Upper lobe of left lung (tissue), 6 donors: ENCODE measurements around the gene PSORS1C2. TPM values are rescaled to one million over a fixed set of nuclear protein-coding genes. Genes with fewer than 3 reads are reported as not detected.

ENCODE experiments used
- ATAC-seq, 2 donors: fragments of 200-7000 bp; cut with Tn5 transposase; one replicate each; pipeline ENCODE4 v1.9.1; 2022; ENCODE audit warnings: mild to moderate bottlenecking in 2 of 2, moderate library complexity in 2 of 2; ENCODE audit not compliant: low FRiP score in 2 of 2
- DNase-seq, 2 donors: peaks; one replicate each; pipeline ENCODE4 v3.0.0-alpha.2; 2019 to 2020
- H3K27ac ChIP-seq, 4 donors: fragments of 200-600 bp; sonication (generic); one replicate each; pipeline ENCODE4 v1.5.1; 2016 to 2019
- H3K27me3 ChIP-seq, 4 donors: fragments of 200-600 bp; sonication (generic); one replicate each; pipeline ENCODE4 v1.5.1; 2017 to 2019
- H3K36me3 ChIP-seq, 4 donors: fragments of 200-600 bp; sonication (generic); one replicate each; pipeline ENCODE4 v1.5.1; 2016 to 2019
- H3K4me1 ChIP-seq, 4 donors: fragments of 200-600 bp; sonication (generic); one replicate each; pipeline ENCODE4 v1.5.1; 2018 to 2019
- H3K4me3 ChIP-seq, 4 donors: fragments of 200-600 bp; sonication (generic); one replicate each; pipeline ENCODE4 v1.5.1; 2017 to 2019; ENCODE audit warnings: mild to moderate bottlenecking in 2 of 4, moderate library complexity in 1 of 4
- H3K9me3 ChIP-seq, 4 donors: fragments of 200-600 bp; sonication (generic); one replicate each; pipeline ENCODE4 v1.5.1; 2018 to 2019
- EP300 ChIP-seq, 4 donors: sonication (generic); formaldehyde crosslinking; IDR thresholded peaks; one replicate each; pipeline ENCODE4 v1.5.1; 2017; ENCODE audit warnings: antibody characterized with exemption in 4 of 4, control low read depth in 2 of 4
- POLR2A ChIP-seq, 4 donors: fragments of 450-650 bp; IDR thresholded peaks; one replicate each; pipeline ENCODE4 v1.5.1; 2016 to 2017; ENCODE audit warnings: antibody characterized with exemption in 4 of 4, mild to moderate bottlenecking in 2 of 4
- POLR2AphosphoS5 ChIP-seq, 2 donors: sonication (generic); formaldehyde crosslinking; IDR thresholded peaks; one replicate each; pipeline ENCODE4 v1.5.1; 2017; ENCODE audit warnings: antibody characterized with exemption in 2 of 2
- WGBS, 2 donors: methylation state at CpG; one replicate each; pipeline ENCODE4 v1.1.5; 2017 to 2018; 5-methylcytosine and 5-hydroxymethylcytosine counted together
- total RNA-seq, 6 donors: library from RNA; depleted of rRNA in 4 of 6; stranded (reverse); fragments of >200 nt in 4 of 6; gene quantifications; one replicate each; pipeline versions ENCODE4 v1.1.0 to v1.2.1, GENCODE V29; 2016 to 2021
- TF ChIP-seq, protein P1 (sequence below), 6 experiments: fragments of 450-650 bp in 4 of 6; fragments of 200-600 bp in 2 of 6; sonication (generic) in 2 of 6; IDR thresholded peaks; one replicate each; pipeline ENCODE4 v1.5.1; 2016 to 2019; ENCODE audit warnings: antibody characterized with exemption in 6 of 6
- donor health status: DM: no; HTN: no; CAD: no; lungs with moderate emphysema.
- donor health status: DM: no; HTN: yes; CAD: no; lungs with severe emphysema.

PSORS1C2 gene
- total RNA-seq, 6 donors from 2014 or later = not detected

DNA sequence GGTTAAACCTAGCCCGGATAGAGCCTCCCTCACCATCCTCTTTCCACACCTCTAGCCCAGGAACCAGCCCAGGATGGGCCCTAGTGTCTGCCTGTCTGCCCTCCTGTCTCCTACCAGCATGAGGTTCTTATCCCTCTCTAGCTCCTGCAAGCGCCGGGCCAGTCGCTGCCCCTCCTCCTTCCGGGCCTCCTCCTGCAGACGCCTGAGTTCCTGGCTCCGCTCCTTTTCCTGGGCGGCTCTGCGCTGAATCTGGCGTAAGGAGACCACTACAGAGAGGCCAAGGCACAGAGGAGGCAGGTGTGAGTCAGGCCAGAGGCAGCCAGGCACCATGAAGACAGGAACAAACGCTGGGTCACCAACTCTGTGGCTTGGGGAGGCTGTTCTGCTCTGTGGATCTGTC is 4.3 kb upstream of the PSORS1C2 start:
- H3K4me3 ChIP-seq = no peak overlapping the region
- H3K36me3 ChIP-seq = peaks cover 0 to 13% (median 11%) of the 10 kb centered on the region in 4 donors
- 28 to 57% methylated on average over 6 to 9 of the region's 11 CpGs for WGBS, 2 donors
- H3K4me1 ChIP-seq = peaks cover under 1 to 12% (median 6%) of the 10 kb centered on the region in 4 donors
- peak; percentile 77 to 84 for DNase-seq
- peak in 1 of 2 donors; percentile 22 for TF ChIP-seq POLR2AphosphoS5 (IDR thresholded peaks at IDR 0.05)
- TF ChIP-seq EP300 (IDR thresholded peaks at IDR 0.05) = no peak
- peak; percentile 51 to 71 for ATAC-seq
- no peaks in the 10 kb centered on the region for H3K27me3 ChIP-seq
- H3K9me3 ChIP-seq = no peaks in the 10 kb centered on the region
- peak overlapping the region in 2 of 4 donors; percentile 30 for H3K27ac ChIP-seq

DNA sequence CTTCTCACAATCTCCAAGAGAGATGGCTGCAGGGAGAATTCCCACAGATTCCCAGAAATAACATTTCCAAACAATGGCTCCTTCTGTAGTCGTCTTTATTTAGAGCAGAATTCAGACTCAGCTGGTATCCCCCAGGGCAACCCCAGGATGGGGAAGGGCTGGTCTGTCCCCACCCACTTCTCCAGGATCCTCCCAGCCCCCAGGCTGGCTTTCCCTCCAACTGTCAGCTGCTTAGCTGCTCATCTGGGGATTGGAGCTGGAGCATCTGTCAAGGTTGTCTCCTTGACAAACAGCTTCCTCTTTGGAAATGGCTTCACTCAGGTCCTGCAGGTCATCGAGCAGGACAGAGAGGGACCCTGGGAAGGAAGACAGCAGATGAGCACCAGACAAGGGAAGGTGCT is 3.5 kb upstream of the PSORS1C2 start:
- TF ChIP-seq, protein P1, sequence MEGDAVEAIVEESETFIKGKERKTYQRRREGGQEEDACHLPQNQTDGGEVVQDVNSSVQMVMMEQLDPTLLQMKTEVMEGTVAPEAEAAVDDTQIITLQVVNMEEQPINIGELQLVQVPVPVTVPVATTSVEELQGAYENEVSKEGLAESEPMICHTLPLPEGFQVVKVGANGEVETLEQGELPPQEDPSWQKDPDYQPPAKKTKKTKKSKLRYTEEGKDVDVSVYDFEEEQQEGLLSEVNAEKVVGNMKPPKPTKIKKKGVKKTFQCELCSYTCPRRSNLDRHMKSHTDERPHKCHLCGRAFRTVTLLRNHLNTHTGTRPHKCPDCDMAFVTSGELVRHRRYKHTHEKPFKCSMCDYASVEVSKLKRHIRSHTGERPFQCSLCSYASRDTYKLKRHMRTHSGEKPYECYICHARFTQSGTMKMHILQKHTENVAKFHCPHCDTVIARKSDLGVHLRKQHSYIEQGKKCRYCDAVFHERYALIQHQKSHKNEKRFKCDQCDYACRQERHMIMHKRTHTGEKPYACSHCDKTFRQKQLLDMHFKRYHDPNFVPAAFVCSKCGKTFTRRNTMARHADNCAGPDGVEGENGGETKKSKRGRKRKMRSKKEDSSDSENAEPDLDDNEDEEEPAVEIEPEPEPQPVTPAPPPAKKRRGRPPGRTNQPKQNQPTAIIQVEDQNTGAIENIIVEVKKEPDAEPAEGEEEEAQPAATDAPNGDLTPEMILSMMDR (IDR thresholded peaks at IDR 0.05) = no peak
- TF ChIP-seq POLR2AphosphoS5 (IDR thresholded peaks at IDR 0.05) (no peak), POLR2A (IDR thresholded peaks at IDR 0.05) (no peak), EP300 (IDR thresholded peaks at IDR 0.05) (no peak)
- no peak for DNase-seq
- Histone ChIP-seq H3K4me3 (no peak overlapping the region), H3K27ac (peak overlapping the region in 1 of 4 donors; percentile 30), H3K9me3 (no peaks in the 10 kb centered on the region), H3K36me3 (peaks cover 0 to 13% (median 11%) of the 10 kb centered on the region in 4 donors), H3K27me3 (no peaks in the 10 kb centered on the region), H3K4me1 (peaks cover 8 to 18% (median 12%) of the 10 kb centered on the region in 4 donors)
- WGBS, 2 donors = 61 to 66% methylated on average over 2 of the region's 2 CpGs
- ATAC-seq = no peak

DNA sequence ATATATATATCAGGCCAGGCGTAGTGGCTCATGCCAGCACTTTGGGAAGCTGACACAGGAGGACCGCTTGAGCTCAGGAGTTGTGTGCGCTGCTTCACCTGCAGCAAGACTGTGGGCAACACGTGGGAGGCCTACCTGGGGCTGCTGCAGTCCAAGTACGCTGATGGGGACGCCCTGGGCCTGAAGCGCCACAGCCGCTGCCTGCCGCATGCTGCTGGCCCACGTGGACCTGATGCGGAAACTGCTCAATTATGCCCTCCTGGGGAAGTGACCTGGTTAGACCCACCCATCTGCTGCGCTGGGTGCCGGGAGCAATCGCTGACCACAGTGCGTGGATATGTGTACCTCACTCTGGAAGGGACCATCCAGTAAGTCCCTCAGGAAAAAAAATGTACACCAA is 1.8 kb upstream of the PSORS1C2 start:
- no peak overlapping the region for H3K4me3 ChIP-seq
- peaks cover 0 to 13% (median 11%) of the 10 kb centered on the region in 4 donors for H3K36me3 ChIP-seq
- H3K27ac ChIP-seq = no peak overlapping the region
- no peaks in the 10 kb centered on the region for H3K27me3 ChIP-seq
- ATAC-seq = no peak
- peaks cover 10 to 18% (median 13%) of the 10 kb centered on the region in 4 donors for H3K4me1 ChIP-seq
- no peaks in the 10 kb centered on the region for H3K9me3 ChIP-seq
- TF ChIP-seq, protein P1 (IDR thresholded peaks at IDR 0.05) = no peak
- TF ChIP-seq POLR2A (IDR thresholded peaks at IDR 0.05) = no peak
- TF ChIP-seq POLR2AphosphoS5 (IDR thresholded peaks at IDR 0.05) = no peak
- TF ChIP-seq EP300 (IDR thresholded peaks at IDR 0.05) = no peak
- WGBS, 2 donors = 76 to 90% methylated on average over 5 to 15 of the region's 15 CpGs
- DNase-seq = no peak

DNA sequence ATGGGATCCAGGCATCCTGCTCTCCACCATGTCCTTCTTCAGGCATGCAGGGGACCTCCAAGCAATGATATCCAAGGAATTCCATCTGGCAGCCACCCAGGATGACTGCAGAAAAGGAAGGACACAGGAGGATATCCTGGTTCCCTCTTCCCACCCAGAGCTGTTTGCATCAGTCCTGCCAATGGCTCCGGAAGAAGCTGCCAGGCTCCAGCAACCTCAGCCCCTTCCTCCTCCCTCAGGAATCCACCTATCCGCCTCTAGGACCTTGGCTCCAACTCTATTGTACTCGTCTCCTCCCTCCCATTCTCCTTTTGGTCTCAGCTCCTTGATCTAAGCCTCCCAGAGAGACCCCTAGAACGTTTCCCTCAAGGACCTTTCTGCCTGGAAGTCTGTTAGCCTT is 733 bp upstream of the PSORS1C2 start:
- Histone ChIP-seq H3K27me3 (no peaks in the 10 kb centered on the region), H3K36me3 (peaks cover 0 to 8% (median 5%) of the 10 kb centered on the region in 4 donors), H3K9me3 (no peaks in the 10 kb centered on the region), H3K27ac (peak overlapping the region in 1 of 4 donors; percentile 5), H3K4me1 (peaks cover 10 to 18% (median 13%) of the 10 kb centered on the region in 4 donors), H3K4me3 (no peak overlapping the region)
- TF ChIP-seq POLR2A (IDR thresholded peaks at IDR 0.05) = no peak
- no peak for TF ChIP-seq EP300 (IDR thresholded peaks at IDR 0.05)
- 23 to 41% methylated on average over 4 of the region's 4 CpGs for WGBS, 2 donors
- ATAC-seq (no peak), DNase-seq (no peak)

DNA sequence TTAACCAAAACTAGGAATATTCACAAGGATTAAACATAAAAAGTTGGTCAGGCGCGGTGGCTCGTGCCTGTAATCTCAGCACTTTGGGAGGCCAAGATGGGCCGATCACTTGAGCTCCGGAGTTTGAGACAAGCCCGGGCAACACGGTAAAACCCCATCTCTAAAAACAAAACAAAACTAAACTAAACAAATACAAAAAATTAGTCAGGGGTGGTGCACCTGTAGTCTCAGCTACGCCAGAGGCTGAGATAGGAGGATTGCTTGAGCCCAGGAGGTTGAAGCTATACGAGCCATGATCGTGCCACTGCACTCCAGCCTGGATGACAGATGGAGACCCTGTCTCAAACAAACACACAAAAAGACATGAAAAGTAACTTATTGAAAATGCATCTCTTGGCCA is 3.2 kb downstream of the PSORS1C2 start:
- TF ChIP-seq POLR2AphosphoS5 (IDR thresholded peaks at IDR 0.05) (no peak), POLR2A (IDR thresholded peaks at IDR 0.05) (no peak)
- TF ChIP-seq, protein P1 (IDR thresholded peaks at IDR 0.05) = no peak
- no peak for ATAC-seq
- no peak for DNase-seq
- Histone ChIP-seq H3K9me3 (no peaks in the 10 kb centered on the region), H3K27ac (no peak overlapping the region), H3K4me1 (peaks cover 6 to 14% (median 11%) of the 10 kb centered on the region in 4 donors), H3K27me3 (no peaks in the 10 kb centered on the region), H3K36me3 (no peaks in the 10 kb centered on the region), H3K4me3 (no peak overlapping the region)
- 85 to 87% methylated on average over 10 of the region's 10 CpGs for WGBS, 2 donors

DNA sequence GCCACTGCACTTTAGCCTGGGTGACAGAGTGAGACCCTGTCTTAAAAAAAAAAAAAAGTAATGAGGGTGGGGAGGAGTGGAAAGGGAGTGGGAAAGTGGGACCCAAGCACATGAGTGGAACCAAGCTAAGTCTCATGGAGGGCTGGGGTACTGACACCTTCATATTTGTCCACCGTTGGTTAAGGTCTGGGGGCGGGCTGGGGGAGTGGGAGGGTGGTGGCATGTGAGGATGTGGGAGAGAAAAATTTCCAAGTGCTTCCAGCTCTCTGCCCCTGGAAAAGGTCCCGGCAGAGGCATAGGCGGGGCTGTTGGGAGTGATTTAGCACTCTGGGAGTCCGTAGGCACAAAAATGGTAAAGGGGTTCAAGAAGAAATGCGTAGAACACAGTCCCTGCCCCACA is 6.1 kb downstream of the PSORS1C2 start:
- WGBS, 2 donors = 69 to 71% methylated on average over 6 of the region's 6 CpGs

More for the DNA sequence above, 6.1 kb downstream of the PSORS1C2 start:
- no peaks in the 10 kb centered on the region for H3K9me3 ChIP-seq
- TF ChIP-seq, protein P1 (IDR thresholded peaks at IDR 0.05) = no peak
- no peak for TF ChIP-seq POLR2AphosphoS5 (IDR thresholded peaks at IDR 0.05)
- no peak for TF ChIP-seq EP300 (IDR thresholded peaks at IDR 0.05)
- no peak for TF ChIP-seq POLR2A (IDR thresholded peaks at IDR 0.05)
- H3K36me3 ChIP-seq = no peaks in the 10 kb centered on the region
- DNase-seq (no peak), ATAC-seq (no peak)
- H3K4me3 ChIP-seq = no peak overlapping the region
- H3K27me3 ChIP-seq = no peaks in the 10 kb centered on the region
- no peak overlapping the region for H3K27ac ChIP-seq
- H3K4me1 ChIP-seq = peaks cover 3 to 7% (median 5%) of the 10 kb centered on the region in 4 donors
